GM12878 (cell line): ENCODE data around the gene AKNA. TPM values are rescaled to one million over a fixed set of nuclear protein-coding genes. Genes with fewer than 3 reads are reported as not detected.
A peak's percentile ranks its signal among the peaks of the same experiment; 100 is the strongest.

Experiments
- BACH1 ChIP-seq: fragments of 450-650 bp; IDR thresholded peaks from 2 replicates; pipeline ENCODE4 v1.6.1; 2017; ENCODE audit warnings: mild to moderate bottlenecking, borderline replicate concordance
- BMI1 ChIP-seq: fragments of 450-650 bp; IDR thresholded peaks from 2 replicates; pipeline ENCODE4 v1.6.1; 2016; ENCODE audit warnings: mild to moderate bottlenecking, moderate library complexity, borderline replicate concordance
- HCFC1 ChIP-seq: fragments of 150-350 bp; IDR thresholded peaks from 2 replicates; pipeline ENCODE4 v1.6.1; 2014; ENCODE audit warnings: low read length
- KAT2A ChIP-seq: conservative IDR thresholded peaks from 2 replicates; pipeline ENCODE4 v1.6.1; 2011; ENCODE audit warnings: low read depth, low read length; ENCODE audit not compliant: control insufficient read depth
- KLF5 ChIP-seq: fragments of 450-650 bp; IDR thresholded peaks from 2 replicates; pipeline ENCODE4 v1.6.1; 2014; ENCODE audit warnings: mild to moderate bottlenecking; ENCODE audit not compliant: partially characterized antibody
- MEF2A ChIP-seq: IDR thresholded peaks from 2 replicates; pipeline ENCODE4 v1.6.1; 2011; ENCODE audit warnings: low read depth, mild to moderate bottlenecking, low read length, moderate library complexity; ENCODE audit not compliant: insufficient read depth
- NR2C1 ChIP-seq: fragments of 450-650 bp; IDR thresholded peaks from 2 replicates; pipeline ENCODE4 v1.6.1; 2017; ENCODE audit warnings: antibody characterized with exemption, mild to moderate bottlenecking, moderate library complexity
- RCOR1 ChIP-seq: conservative IDR thresholded peaks from 2 replicates; pipeline ENCODE4 v1.6.1; 2012; ENCODE audit warnings: low read depth, low read length, improper control_type of control experiment
- RELA ChIP-seq: fragments of 450-650 bp; IDR thresholded peaks from 2 replicates; pipeline ENCODE4 v1.8.0; 2014; ENCODE audit warnings: borderline replicate concordance; ENCODE audit not compliant: partially characterized antibody
- SIX5 ChIP-seq: IDR thresholded peaks from 2 replicates; pipeline ENCODE4 v1.6.1; 2011; ENCODE audit warnings: mild to moderate bottlenecking, low read depth, low read length, moderate library complexity; ENCODE audit not compliant: severe bottlenecking
- SMC3 ChIP-seq: IDR thresholded peaks from 2 replicates; pipeline ENCODE4 v1.6.1; 2011; ENCODE audit warnings: low read length, improper control_type of control experiment, borderline replicate concordance
- SP1 ChIP-seq: IDR thresholded peaks from one replicate; pipeline ENCODE4 v1.6.1; 2011; ENCODE audit warnings: low read depth, low read length
- SREBF1 ChIP-seq: IDR thresholded peaks from 2 replicates; pipeline ENCODE4 v1.6.1; 2012; ENCODE audit warnings: mild to moderate bottlenecking, low read length
- SREBF2 ChIP-seq: IDR thresholded peaks from 2 replicates; pipeline ENCODE4 v1.6.1; 2012; ENCODE audit warnings: mild to moderate bottlenecking, low read length
- SRF ChIP-seq, 2 experiments: IDR thresholded peaks; 2 replicates each; pipeline ENCODE4 v1.6.1; 2011; ENCODE audit warnings: low read depth in 2 of 2, low read length in 2 of 2, mild to moderate bottlenecking in 1 of 2, moderate library complexity in 1 of 2
- polyA plus RNA-seq, 11 experiments: library from polyadenylated mRNA; depleted of rRNA in 4 of 11; unstranded in 6 of 11; stranded (reverse) in 5 of 11; fragments of >200 nt; fragmentation: Nextera tagmentation in 4 of 11; fragmentation: Illumina TruSeq in 1 of 11; extraction: Ambion mirVana in 4 of 11; extraction: Trizol in 1 of 11; gene quantifications; 1 replicate in 1 of 11; 2 replicates in 10 of 11; pipeline versions ENCODE4 v1.2.1 to v1.2.3, GENCODE V29; 2011 to 2016; ENCODE audit warnings: inconsistent platforms in 2 of 11, missing spikeins in 2 of 11, low read depth in 1 of 11
- total RNA-seq, 4 experiments: library from RNA; depleted of rRNA in 3 of 4; stranded (reverse); fragments of >200 nt in 3 of 4; fragmentation: Illumina TruSeq in 1 of 4; extraction: Trizol in 1 of 4; gene quantifications; 2 replicates each; pipeline versions ENCODE4 v1.2.1 to v1.2.3, GENCODE V29; 2013 to 2021
- TF ChIP-seq, protein P1 (sequence below): fragments of 450-650 bp; IDR thresholded peaks from 2 replicates; pipeline ENCODE4 v1.6.1; 2016; ENCODE audit warnings: mild to moderate bottlenecking, moderate library complexity, borderline replicate concordance
- TF ChIP-seq, protein P2 (sequence below): fragments of 450-650 bp; IDR thresholded peaks from 2 replicates; pipeline ENCODE4 v1.6.1; 2017; ENCODE audit warnings: mild to moderate bottlenecking, moderate library complexity
- TF ChIP-seq, protein P3 (sequence below): fragments of 450-650 bp; IDR thresholded peaks from 2 replicates; pipeline ENCODE4 v1.6.1; 2017; ENCODE audit warnings: borderline replicate concordance
- TF ChIP-seq, protein P4 (sequence below): fragments of 450-650 bp; IDR thresholded peaks from 2 replicates; pipeline ENCODE4 v1.6.1; 2017; ENCODE audit warnings: low read depth, mild to moderate bottlenecking, moderate library complexity

The AKNA gene
- total and polyA plus RNA-seq, 10 of the 15 experiments (the other 5 are each of a cell fraction or from before 2014, with no cell fraction given), result 1.6 to 132 (median 35.3) TPM

DNA sequence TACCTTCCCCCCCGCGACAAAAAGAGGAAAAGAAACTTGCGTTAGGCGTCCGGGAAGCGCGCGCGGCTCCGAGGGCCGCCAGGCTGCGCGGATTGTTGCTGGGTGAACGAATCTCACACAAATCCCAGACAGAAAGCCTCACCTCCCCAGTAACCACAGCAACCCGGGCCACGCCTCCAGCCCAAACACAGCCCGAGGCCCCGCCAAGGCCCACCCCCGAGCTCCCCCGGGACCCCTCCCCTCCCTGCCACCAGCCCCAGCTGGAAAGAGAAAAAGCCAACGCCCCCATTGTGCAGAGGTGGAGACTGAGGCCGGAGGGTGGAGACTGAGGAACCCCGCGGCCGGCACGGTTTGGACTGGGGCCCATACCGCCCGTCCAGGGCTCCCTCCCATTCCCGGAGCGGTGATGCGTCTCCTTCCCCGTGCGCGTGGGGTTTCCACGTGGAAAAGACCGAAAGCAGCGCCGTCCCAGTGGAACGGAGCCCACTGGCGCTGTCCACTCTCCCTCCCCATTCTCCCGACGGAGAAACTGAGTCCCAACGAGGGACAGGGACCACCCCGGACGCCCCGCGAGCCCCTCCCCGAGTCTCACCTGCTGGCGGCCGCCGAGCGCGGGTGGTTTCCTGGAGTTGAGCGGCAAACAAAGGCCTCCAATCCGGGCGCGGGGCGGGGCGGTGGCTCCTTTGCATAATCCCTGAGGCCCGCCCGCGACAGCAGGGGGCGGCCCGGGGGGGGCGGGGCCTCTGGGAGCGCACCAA, 10.2 kb upstream of the AKNA start (continued):
- TF ChIP-seq, protein P1, sequence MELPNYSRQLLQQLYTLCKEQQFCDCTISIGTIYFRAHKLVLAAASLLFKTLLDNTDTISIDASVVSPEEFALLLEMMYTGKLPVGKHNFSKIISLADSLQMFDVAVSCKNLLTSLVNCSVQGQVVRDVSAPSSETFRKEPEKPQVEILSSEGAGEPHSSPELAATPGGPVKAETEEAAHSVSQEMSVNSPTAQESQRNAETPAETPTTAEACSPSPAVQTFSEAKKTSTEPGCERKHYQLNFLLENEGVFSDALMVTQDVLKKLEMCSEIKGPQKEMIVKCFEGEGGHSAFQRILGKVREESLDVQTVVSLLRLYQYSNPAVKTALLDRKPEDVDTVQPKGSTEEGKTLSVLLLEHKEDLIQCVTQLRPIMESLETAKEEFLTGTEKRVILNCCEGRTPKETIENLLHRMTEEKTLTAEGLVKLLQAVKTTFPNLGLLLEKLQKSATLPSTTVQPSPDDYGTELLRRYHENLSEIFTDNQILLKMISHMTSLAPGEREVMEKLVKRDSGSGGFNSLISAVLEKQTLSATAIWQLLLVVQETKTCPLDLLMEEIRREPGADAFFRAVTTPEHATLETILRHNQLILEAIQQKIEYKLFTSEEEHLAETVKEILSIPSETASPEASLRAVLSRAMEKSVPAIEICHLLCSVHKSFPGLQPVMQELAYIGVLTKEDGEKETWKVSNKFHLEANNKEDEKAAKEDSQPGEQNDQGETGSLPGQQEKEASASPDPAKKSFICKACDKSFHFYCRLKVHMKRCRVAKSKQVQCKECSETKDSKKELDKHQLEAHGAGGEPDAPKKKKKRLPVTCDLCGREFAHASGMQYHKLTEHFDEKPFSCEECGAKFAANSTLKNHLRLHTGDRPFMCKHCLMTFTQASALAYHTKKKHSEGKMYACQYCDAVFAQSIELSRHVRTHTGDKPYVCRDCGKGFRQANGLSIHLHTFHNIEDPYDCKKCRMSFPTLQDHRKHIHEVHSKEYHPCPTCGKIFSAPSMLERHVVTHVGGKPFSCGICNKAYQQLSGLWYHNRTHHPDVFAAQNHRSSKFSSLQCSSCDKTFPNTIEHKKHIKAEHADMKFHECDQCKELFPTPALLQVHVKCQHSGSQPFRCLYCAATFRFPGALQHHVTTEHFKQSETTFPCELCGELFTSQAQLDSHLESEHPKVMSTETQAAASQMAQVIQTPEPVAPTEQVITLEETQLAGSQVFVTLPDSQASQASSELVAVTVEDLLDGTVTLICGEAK, result no peak
- TF ChIP-seq NR2C1 (no peak), BMI1 (peak; percentile 76), SRF (IDR thresholded peaks at IDR 0.05; ENCODE audit: low read depth in 2 of 2, low read length in 2 of 2) (no peak), MEF2A (no peak), SP1 (peak; percentile 37), RELA (peak; percentile 28), KLF5 (no peak), SREBF2 (no peak), SMC3 (no peak), HCFC1 (no peak), KAT2A (no peak), BACH1 (peak; percentile 84), SREBF1 (no peak), RCOR1 (peak; percentile 38; the same call in 1 of the 2 replicates), SIX5 (no peak)
- TF ChIP-seq, protein P2, sequence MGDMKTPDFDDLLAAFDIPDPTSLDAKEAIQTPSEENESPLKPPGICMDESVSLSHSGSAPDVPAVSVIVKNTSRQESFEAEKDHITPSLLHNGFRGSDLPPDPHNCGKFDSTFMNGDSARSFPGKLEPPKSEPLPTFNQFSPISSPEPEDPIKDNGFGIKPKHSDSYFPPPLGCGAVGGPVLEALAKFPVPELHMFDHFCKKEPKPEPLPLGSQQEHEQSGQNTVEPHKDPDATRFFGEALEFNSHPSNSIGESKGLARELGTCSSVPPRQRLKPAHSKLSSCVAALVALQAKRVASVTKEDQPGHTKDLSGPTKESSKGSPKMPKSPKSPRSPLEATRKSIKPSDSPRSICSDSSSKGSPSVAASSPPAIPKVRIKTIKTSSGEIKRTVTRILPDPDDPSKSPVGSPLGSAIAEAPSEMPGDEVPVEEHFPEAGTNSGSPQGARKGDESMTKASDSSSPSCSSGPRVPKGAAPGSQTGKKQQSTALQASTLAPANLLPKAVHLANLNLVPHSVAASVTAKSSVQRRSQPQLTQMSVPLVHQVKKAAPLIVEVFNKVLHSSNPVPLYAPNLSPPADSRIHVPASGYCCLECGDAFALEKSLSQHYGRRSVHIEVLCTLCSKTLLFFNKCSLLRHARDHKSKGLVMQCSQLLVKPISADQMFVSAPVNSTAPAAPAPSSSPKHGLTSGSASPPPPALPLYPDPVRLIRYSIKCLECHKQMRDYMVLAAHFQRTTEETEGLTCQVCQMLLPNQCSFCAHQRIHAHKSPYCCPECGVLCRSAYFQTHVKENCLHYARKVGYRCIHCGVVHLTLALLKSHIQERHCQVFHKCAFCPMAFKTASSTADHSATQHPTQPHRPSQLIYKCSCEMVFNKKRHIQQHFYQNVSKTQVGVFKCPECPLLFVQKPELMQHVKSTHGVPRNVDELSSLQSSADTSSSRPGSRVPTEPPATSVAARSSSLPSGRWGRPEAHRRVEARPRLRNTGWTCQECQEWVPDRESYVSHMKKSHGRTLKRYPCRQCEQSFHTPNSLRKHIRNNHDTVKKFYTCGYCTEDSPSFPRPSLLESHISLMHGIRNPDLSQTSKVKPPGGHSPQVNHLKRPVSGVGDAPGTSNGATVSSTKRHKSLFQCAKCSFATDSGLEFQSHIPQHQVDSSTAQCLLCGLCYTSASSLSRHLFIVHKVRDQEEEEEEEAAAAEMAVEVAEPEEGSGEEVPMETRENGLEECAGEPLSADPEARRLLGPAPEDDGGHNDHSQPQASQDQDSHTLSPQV, result no peak
- TF ChIP-seq, protein P3, sequence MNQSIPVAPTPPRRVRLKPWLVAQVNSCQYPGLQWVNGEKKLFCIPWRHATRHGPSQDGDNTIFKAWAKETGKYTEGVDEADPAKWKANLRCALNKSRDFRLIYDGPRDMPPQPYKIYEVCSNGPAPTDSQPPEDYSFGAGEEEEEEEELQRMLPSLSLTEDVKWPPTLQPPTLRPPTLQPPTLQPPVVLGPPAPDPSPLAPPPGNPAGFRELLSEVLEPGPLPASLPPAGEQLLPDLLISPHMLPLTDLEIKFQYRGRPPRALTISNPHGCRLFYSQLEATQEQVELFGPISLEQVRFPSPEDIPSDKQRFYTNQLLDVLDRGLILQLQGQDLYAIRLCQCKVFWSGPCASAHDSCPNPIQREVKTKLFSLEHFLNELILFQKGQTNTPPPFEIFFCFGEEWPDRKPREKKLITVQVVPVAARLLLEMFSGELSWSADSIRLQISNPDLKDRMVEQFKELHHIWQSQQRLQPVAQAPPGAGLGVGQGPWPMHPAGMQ, result no peak
- TF ChIP-seq, protein P4, sequence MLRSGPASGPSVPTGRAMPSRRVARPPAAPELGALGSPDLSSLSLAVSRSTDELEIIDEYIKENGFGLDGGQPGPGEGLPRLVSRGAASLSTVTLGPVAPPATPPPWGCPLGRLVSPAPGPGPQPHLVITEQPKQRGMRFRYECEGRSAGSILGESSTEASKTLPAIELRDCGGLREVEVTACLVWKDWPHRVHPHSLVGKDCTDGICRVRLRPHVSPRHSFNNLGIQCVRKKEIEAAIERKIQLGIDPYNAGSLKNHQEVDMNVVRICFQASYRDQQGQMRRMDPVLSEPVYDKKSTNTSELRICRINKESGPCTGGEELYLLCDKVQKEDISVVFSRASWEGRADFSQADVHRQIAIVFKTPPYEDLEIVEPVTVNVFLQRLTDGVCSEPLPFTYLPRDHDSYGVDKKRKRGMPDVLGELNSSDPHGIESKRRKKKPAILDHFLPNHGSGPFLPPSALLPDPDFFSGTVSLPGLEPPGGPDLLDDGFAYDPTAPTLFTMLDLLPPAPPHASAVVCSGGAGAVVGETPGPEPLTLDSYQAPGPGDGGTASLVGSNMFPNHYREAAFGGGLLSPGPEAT, result peak; percentile 85; the same call in 1 of the 2 replicates
